ENCODE results near the gene ZBTB45.

ZBTB45 gene

GRCh38 chr19:58500242-58500641 lies 19.4 kb downstream of the ZBTB45 start:
- TF ChIP-seq CTCF (IDR thresholded peaks at IDR 0.05; ENCODE audit: low read depth, low read length): no peak
- H3K4me3 ChIP-seq (ENCODE audit: low read depth, low read length): no peak overlapping the region
- DNase-seq (ENCODE audit: low read depth, low spot score): no peak
- in situ Hi-C loops (cut with HindIII; ENCODE audit: low sequenced_read_pairs): no loop called here

GRCh38 chr19:58499021-58499927 lies 20.3 kb downstream of the ZBTB45 start:
- in situ Hi-C loops (cut with HindIII; ENCODE audit: low sequenced_read_pairs): no loop called here

GRCh38 chr19:58498316-58499020 lies 21.1 kb downstream of the ZBTB45 start:
- in situ Hi-C loops (cut with HindIII; ENCODE audit: low sequenced_read_pairs): no loop called here
- no peak for TF ChIP-seq CTCF (IDR thresholded peaks at IDR 0.05; ENCODE audit: low read depth, low read length)
- peak overlapping the region; percentile 54 for H3K4me3 ChIP-seq (ENCODE audit: low read depth, low read length)
- no peak for DNase-seq (ENCODE audit: low read depth, low spot score)

More at GRCh38 chr19:58499021-58499927, 20.3 kb downstream of the ZBTB45 start:
- DNase-seq (ENCODE audit: low read depth, low spot score): peak; percentile 99
- H3K4me3 ChIP-seq (ENCODE audit: low read depth, low read length): peak overlapping the region; percentile 54
- peak; percentile 41 for TF ChIP-seq CTCF (IDR thresholded peaks at IDR 0.05; ENCODE audit: low read depth, low read length)

DNA sequence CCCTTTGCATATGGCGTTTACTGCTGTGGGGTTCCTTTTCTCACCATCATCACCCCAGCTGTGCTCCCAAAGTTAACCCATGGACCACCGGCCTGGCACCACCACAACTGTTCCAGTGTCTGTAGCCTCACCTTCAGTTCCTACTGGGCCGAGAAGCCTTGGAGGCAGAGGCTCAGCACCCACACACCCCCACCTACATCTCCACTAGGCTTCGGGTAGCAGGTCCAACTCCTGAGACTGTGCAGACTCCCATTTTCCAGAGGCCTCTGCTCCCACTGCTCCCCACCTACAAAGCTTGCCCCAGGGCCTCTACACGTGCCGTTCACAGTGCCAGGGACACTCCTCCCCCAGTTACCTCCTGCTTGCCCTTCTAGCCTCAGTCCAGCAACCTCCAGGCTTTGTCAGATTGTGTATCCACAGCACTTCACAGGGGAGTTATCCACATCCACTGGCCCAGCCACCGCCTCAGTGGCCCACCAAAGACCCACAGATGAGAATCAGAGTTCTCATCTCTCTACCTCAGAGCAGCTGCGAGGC lies 21.9 kb downstream of the ZBTB45 start:
- no peak overlapping the region for H3K4me3 ChIP-seq (ENCODE audit: low read depth, low read length)

GRCh38 chr19:58492265-58492664 lies 27.3 kb downstream of the ZBTB45 start:
- in situ Hi-C loops (cut with HindIII; ENCODE audit: low sequenced_read_pairs): no loop called here
- H3K4me3 ChIP-seq (ENCODE audit: low read depth, low read length): no peak overlapping the region
- DNase-seq (ENCODE audit: low read depth, low spot score): no peak
- no peak for TF ChIP-seq CTCF (IDR thresholded peaks at IDR 0.05; ENCODE audit: low read depth, low read length)

More for the DNA sequence above, 21.9 kb downstream of the ZBTB45 start:
- TF ChIP-seq CTCF (IDR thresholded peaks at IDR 0.05; ENCODE audit: low read depth, low read length): no peak
- in situ Hi-C loops (cut with HindIII; ENCODE audit: low sequenced_read_pairs): no loop called here
- DNase-seq (ENCODE audit: low read depth, low spot score): no peak

GRCh38 chr19:58491393-58491792 lies 28.2 kb downstream of the ZBTB45 start:
- TF ChIP-seq CTCF (IDR thresholded peaks at IDR 0.05; ENCODE audit: low read depth, low read length): no peak
- in situ Hi-C loops (cut with HindIII; ENCODE audit: low sequenced_read_pairs): no loop called here
- DNase-seq (ENCODE audit: low read depth, low spot score): no peak
- H3K4me3 ChIP-seq (ENCODE audit: low read depth, low read length): no peak overlapping the region

All from astrocyte of the spinal cord (primary cell).